Stomach (tissue), 9 donors: Measurements from ENCODE around the gene LPIN3. TPM values are rescaled to one million over a fixed set of nuclear protein-coding genes. Genes with fewer than 3 reads are reported as not detected.

Experiments used
- DNase-seq, 2 donors: peaks; one replicate each; pipeline versions ENCODE4 v3.0.0 to v3.0.0-alpha.2; 2013 to 2019
- H3K27ac ChIP-seq, 5 donors: fragments of 200-600 bp in 4 of 5; sonication (generic) in 4 of 5; one replicate each; pipeline ENCODE4 v1.5.1; 2013 to 2019; ENCODE audit warnings: mild to moderate bottlenecking in 1 of 5, moderate library complexity in 1 of 5
- H3K27me3 ChIP-seq, 3 donors: fragments of 200-600 bp; sonication (generic); one replicate each; pipeline ENCODE4 v1.5.1; 2017 to 2019; ENCODE audit warnings: mixed run types in 1 of 3
- H3K36me3 ChIP-seq, 4 donors: fragments of 200-600 bp; sonication (generic); 1 replicate in 3 of 4; 2 replicates in 1 of 4; pipeline ENCODE4 v1.5.1; 2016 to 2019
- H3K4me1 ChIP-seq, 4 donors: fragments of 200-600 bp; sonication (generic); one replicate each; pipeline ENCODE4 v1.5.1; 2016 to 2019
- H3K4me3 ChIP-seq, 4 donors: fragments of 200-600 bp; sonication (generic) in 3 of 4; one replicate each; pipeline ENCODE4 v1.5.1; 2016 to 2019; ENCODE audit warnings: mild to moderate bottlenecking in 1 of 4
- H3K9me3 ChIP-seq, 4 donors: fragments of 200-600 bp; sonication (generic); one replicate each; pipeline ENCODE4 v1.5.1; 2016 to 2019
- CTCF ChIP-seq, 7 experiments: fragments of 450-650 bp in 4 of 7; fragments of 200-600 bp in 3 of 7; sonication (generic) in 3 of 7; IDR thresholded peaks; one replicate each; pipeline ENCODE4 v1.5.1; 2016 to 2019; ENCODE audit warnings: antibody characterized with exemption in 7 of 7, control low read depth in 2 of 7, mild to moderate bottlenecking in 1 of 7
- EP300 ChIP-seq: sonication (generic); formaldehyde crosslinking; IDR thresholded peaks from one replicate; pipeline ENCODE4 v1.6.1; 2017; ENCODE audit warnings: antibody characterized with exemption
- POLR2A ChIP-seq, 4 donors: fragments of 450-650 bp; IDR thresholded peaks; one replicate each; pipeline ENCODE4 v1.6.1; 2016; ENCODE audit warnings: antibody characterized with exemption in 4 of 4, control low read depth in 2 of 4, mild to moderate bottlenecking in 1 of 4, moderate library complexity in 1 of 4
- POLR2AphosphoS5 ChIP-seq, 3 donors: sonication (generic); formaldehyde crosslinking; IDR thresholded peaks; one replicate each; pipeline ENCODE4 v1.6.1; 2016; ENCODE audit warnings: antibody characterized with exemption in 3 of 3
- WGBS, 5 donors: extraction: QIAGEN DNeasy Blood & Tissue Kit in 3 of 5; methylation state at CpG; one replicate each; pipeline versions ENCODE4 v1.1.5 to v1.1.7; 2013 to 2018; 5-methylcytosine and 5-hydroxymethylcytosine counted together
- intact Hi-C: fragments of 100-400 bp; cut with DNase I; formaldehyde crosslinking; loops from one replicate; pipeline ENCODE4 v1.15.1; 2023; ENCODE audit warnings: low total_unique reads
- polyA plus RNA-seq, 3 donors: library from polyadenylated mRNA; stranded (reverse); fragments of 200-250 nt; gene quantifications; one replicate each; pipeline ENCODE4 v1.2.3, GENCODE V29; 2013
- total RNA-seq, 5 donors: library from RNA; depleted of rRNA; stranded (reverse); fragments of >200 nt; gene quantifications; one replicate each; pipeline versions ENCODE4 v1.1.0 to v1.2.3, GENCODE V29; 2014 to 2016
- donor health status: healthy with polysubstance abuse.
- donor health status: Bipolar disorder and iron deficiency.
- donor health status: healthy.

LPIN3 gene
- total and polyA plus RNA-seq, 8 donors = 5.7 to 289 (median 21.5) TPM

GRCh38 chr20:41349943-41350342 lies 9.3 kb downstream of the LPIN3 start:
- TF ChIP-seq POLR2AphosphoS5 (IDR thresholded peaks at IDR 0.05) (no peak), EP300 (no peak), POLR2A (IDR thresholded peaks at IDR 0.05) (no peak), CTCF (IDR thresholded peaks at IDR 0.05) (no peak)
- no peaks in the 10 kb centered on the region for H3K9me3 ChIP-seq
- intact Hi-C loops = no loop called here
- H3K27ac ChIP-seq = no peak overlapping the region
- no peaks in the 10 kb centered on the region for H3K27me3 ChIP-seq
- DNase-seq = no peak
- 37 to 95% (median 92%) methylated on average over 2 to 7 of the region's 7 CpGs for WGBS, 5 donors
- H3K36me3 ChIP-seq = peaks cover 3 to 85% (median 67%) of the 10 kb centered on the region in 4 donors
- H3K4me1 ChIP-seq = peaks cover 0 to 4% (median 0%) of the 10 kb centered on the region in 4 donors
- H3K4me3 ChIP-seq = no peak overlapping the region

GRCh38 chr20:41350408-41350962 lies 9.9 kb downstream of the LPIN3 start:
- 84 to 91% (median 86%) methylated on average over 7 of the region's 7 CpGs for WGBS, 5 donors
- TF ChIP-seq POLR2AphosphoS5 (IDR thresholded peaks at IDR 0.05) = no peak
- TF ChIP-seq POLR2A (IDR thresholded peaks at IDR 0.05) = no peak
- no peak for TF ChIP-seq EP300
- no peak for TF ChIP-seq CTCF (IDR thresholded peaks at IDR 0.05)
- peak in 1 of 2 donors; percentile 58 for DNase-seq
- peaks cover 3 to 89% (median 70%) of the 10 kb centered on the region in 4 donors for H3K36me3 ChIP-seq
- H3K4me1 ChIP-seq = peaks cover 0 to 4% (median 0%) of the 10 kb centered on the region in 4 donors
- intact Hi-C loops = no loop called here
- H3K27ac ChIP-seq = no peak overlapping the region
- H3K27me3 ChIP-seq = no peaks in the 10 kb centered on the region
- H3K4me3 ChIP-seq = no peak overlapping the region
- no peaks in the 10 kb centered on the region for H3K9me3 ChIP-seq

GRCh38 chr20:41352106-41352505 lies 11.5 kb downstream of the LPIN3 start:
- 74 to 92% (median 81%) methylated on average over 3 to 4 of the region's 4 CpGs for WGBS, 5 donors
- Histone ChIP-seq H3K36me3 (peaks cover 3 to 90% (median 74%) of the 10 kb centered on the region in 4 donors), H3K9me3 (no peaks in the 10 kb centered on the region), H3K27me3 (no peaks in the 10 kb centered on the region), H3K27ac (no peak overlapping the region), H3K4me3 (no peak overlapping the region), H3K4me1 (peaks cover 0 to 4% (median 0%) of the 10 kb centered on the region in 4 donors)
- intact Hi-C loops = no loop called here
- TF ChIP-seq CTCF (IDR thresholded peaks at IDR 0.05) = no peak
- no peak for TF ChIP-seq POLR2AphosphoS5 (IDR thresholded peaks at IDR 0.05)
- no peak for TF ChIP-seq POLR2A (IDR thresholded peaks at IDR 0.05)
- no peak for TF ChIP-seq EP300
- no peak for DNase-seq

- 70 to 86% (median 78%) methylated on average over 5 of the region's 5 CpGs for whole genome bisulfite sequencing, 5 donors
- Histone ChIP-seq H3K4me1 (peaks cover 0 to 3% (median 0%) of the 10 kb centered on the region in 4 donors), H3K4me3 (no peak overlapping the region), H3K36me3 (peaks cover 3 to 91% (median 74%) of the 10 kb centered on the region in 4 donors), H3K27me3 (no peaks in the 10 kb centered on the region), H3K27ac (no peak overlapping the region), H3K9me3 (no peaks in the 10 kb centered on the region)
- TF ChIP-seq CTCF (IDR thresholded peaks at IDR 0.05) (no peak), EP300 (no peak), POLR2A (IDR thresholded peaks at IDR 0.05) (no peak), POLR2AphosphoS5 (IDR thresholded peaks at IDR 0.05) (no peak)
- intact Hi-C loops = no loop called here
- DNase-seq = no peak
Measured at GRCh38 chr20:41352666-41353065, 12.0 kb downstream of the LPIN3 start.
